HG03159 (cell line): ENCODE results near the gene SYTL2.
"Not testable (repeated sequence)": the region's sequence is repeated elsewhere in the genome, so short reads cannot be mapped to it uniquely, and the experiment has no call there.

Experiments used
- ATAC-seq: cut with Tn5 transposase; IDR thresholded peaks from one replicate; pipeline ENCODE4 v1.9.1; 2021; ENCODE audit warnings: mild to moderate bottlenecking, moderate library complexity; ENCODE audit not compliant: unreplicated experiment

The SYTL2 gene, protein sequence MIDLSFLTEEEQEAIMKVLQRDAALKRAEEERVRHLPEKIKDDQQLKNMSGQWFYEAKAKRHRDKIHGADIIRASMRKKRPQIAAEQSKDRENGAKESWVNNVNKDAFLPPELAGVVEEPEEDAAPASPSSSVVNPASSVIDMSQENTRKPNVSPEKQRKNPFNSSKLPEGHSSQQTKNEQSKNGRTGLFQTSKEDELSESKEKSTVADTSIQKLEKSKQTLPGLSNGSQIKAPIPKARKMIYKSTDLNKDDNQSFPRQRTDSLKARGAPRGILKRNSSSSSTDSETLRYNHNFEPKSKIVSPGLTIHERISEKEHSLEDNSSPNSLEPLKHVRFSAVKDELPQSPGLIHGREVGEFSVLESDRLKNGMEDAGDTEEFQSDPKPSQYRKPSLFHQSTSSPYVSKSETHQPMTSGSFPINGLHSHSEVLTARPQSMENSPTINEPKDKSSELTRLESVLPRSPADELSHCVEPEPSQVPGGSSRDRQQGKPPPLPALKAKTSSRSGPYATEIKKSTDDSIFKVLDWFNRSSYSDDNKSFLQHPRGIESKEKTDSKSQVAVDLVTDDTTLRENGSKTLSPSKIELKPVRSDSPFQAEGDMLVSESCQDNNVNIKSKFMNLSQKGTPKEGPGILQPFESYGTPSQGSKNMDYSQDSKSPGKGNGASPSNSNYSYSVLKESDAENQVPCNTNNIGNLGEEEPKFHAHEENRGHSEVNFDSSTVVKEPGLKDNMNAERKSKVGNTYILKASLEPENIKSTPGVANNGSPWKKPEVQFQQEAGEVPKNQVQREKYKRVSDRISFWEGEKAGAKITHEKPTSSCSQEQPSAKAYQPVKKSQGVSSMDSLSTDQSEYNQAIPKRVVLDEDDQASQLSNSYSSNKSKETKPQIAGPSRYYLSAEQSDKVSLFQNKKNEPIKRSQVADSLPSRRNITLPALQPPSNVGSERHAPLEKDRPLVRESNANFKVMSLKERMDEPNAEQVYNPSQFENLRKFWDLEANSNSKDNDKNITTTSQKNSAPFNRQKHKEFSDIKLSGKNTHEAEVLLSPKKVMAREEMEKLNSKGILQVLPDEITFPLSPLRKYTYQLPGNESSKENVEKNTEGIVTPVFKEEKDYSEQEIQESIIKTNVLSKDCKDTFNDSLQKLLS (N-terminal part only)

DNA sequence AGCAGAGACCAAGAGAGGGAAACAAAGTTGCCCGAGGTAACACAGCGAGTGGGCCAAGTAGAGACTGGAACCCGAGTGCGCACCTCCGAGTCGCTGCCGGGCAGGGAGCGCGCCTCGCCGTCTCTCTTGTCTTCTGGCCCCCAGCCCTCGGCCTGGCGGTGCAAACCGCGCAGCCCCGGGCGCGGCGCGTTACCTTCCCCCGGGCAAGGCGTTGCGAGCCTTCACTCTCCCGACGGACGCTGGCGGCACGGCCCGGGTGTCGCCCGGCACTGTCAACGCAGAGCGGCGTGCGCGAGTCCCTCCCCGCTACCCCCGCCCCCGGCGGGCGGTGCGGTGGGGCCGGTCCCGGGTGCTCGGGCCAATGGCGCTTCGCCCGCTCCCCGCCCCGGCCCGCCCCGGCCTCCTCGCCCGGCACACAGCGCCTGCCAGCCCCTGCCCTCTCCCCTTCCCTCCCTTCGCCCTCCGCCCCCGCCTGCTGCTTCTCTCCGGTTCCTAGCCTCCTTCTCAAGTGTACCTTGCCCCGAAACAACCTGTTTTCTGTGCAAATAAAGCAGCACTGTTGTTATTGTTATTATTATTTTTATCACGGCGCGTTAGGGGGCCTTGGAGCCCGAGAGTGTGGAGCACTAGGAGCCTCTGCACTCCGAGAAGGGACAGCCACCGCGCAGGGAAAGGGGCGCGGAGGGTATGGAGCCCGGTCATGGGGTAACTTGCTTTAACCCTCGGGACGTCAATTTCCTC, at the start of gene SYTL2:
SYTL2 (minus strand) TSS at position 271 of the 741 bp plus-strand sequence. CDS start 53,416 bp downstream, outside the sequence.
- ATAC-seq = peak; percentile 85

DNA sequence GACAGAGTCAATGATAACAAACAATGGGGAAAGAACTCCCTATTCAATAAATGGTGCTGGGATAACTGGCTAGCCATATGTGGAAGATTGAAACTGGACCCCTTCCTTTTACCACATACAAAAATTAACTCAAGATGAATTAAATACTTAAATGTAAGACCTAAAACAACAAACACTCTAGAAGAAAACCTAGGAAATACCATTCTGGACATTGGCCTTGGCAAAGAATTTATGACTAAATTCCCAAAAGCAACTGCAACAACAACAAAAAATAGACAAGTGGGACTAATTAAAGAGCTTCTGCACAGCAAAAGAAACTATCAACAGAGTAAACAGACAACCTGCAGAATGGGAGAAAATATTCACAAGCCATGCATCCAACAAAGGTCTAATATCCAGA, 48.6 kb upstream of the SYTL2 start:
- ATAC-seq = not testable (repeated sequence)

DNA sequence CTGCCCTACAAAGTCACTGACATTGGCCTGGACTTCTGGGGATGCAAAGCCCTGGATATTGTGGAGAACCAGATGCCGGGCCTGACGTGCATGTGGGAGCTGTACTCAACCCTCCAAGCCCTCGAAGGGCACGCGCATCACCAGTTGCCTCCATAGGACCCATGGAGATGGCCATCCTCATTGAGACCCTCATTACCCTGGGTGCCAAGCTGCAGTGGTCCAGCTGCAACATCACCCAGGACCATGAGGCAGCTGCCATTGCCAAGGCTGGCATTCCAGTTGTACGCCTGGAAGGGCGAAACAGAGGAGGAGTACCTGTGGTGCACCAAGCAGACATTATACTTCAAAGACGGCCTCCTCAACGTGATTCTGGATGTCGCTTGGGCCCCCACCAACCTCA, 46.2 kb upstream of the SYTL2 start:
- ATAC-seq = no peak

DNA sequence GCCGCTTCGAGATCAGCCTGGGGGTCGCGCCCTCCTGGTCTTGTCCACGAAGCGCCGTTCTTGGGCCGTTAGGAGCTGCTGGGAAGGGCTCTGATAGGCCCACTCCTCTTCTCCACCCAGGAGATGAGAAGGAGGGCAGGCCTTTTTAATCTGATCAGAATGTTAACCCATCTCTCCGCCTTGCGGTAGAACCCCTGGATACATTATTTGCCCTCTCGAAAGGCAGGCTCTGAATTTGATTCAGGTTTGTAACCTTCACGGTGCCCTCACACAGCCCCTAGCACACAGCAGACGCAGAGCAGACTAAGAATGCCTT, 44.4 kb upstream of the SYTL2 start, which contains the start of gene CCDC83:
CCDC83 (plus strand) TSS at position 43 of the 316 bp plus-strand sequence. CDS start 9,741 bp downstream, outside the sequence.
- no peak for ATAC-seq

DNA sequence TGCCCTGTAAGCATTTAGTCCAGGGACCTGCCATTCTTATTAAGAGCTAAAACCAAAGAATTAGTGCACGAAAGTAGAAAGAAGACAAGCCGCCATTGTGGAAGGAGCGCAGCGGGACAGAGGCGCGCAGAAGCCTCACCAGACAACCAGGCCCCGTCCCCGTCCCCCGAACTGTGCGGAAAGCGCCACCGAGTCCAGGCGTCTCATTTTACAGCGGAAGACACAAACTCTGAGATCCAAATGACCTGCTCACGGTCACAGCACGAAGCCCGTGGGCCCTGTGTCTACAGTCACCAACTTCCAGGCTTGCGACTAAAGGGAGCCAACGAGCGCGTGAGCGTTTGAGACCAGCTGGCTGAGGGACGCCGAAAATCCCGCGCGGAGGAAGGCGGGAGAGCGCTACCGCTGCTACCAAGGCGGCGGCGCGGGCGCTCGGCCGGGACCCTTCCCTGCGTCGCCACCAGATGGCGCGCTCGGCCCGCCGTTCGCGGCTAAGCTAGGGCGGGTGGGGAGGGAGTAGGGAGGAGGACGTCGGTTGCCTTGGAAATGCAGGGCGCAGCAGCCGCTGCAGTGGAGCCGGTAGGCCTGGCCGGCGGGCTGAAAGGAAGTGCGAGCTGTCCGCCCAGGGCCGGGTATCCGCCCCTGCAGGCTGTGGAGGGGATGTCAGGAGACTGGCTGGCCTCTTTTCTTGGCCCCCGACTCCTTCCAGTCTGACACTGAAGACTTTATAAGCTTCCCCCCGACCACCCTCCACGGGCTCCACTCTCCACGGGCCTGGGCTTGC, 43.8 kb upstream of the SYTL2 start:
- peak; percentile 100 for ATAC-seq

DNA sequence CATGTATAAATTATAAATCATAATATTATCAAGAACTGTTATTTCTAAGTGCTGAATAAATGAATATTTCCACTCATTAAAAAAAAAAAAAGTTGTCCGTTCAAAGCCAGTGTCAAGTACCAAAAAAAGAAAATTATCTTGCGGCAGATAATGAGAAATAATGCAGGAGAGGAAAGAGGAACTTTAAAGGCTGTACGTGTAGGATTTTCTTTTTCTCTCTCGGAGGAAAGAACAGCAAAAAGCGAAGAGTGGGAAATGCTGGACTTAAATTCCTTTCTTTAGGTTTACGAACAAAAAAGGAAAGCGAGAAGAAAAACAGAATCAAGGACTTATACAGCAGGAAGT, 43.2 kb upstream of the SYTL2 start:
- ATAC-seq = no peak

DNA sequence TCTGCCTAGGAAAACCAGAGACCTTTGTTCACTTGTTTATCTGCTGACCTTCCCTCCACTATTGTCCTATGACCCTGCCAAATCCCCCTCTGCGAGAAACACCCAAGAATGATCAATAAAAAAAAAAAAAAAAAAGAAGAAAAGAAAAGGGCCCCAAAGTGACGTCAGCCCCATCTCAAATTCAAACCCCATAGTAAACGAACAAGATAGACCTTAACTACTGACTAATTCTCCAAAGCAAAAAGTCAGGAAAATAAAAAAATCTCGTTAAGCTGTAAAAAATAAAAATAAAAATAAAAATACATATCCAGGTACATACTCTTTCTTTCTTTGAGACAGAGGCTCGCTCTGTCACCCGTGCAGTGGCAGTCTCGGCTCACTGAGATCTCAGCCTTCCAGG, 42.6 kb upstream of the SYTL2 start:
- not testable (repeated sequence) for ATAC-seq

DNA sequence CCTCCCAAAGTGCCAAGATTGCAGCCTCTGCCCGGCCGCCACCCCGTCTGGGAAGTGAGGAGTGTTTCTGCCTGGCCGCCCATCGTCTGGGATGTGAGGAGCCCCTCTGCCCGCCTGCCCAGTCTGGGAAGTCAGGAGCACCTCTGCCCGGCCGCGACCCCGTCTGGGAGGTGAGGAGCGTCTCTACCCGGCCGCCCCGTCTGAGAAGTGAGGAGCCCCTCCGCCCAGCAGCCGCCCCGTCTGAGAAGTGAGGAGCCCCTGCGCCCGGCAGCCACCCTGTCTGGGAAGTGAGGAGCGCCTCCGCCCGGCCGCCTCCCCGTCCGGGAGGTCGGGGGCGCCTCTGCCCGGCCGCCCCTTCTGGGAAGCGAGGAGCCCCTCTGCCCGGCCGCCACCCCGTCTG, 41.8 kb upstream of the SYTL2 start:
- ATAC-seq = not testable (repeated sequence)

DNA sequence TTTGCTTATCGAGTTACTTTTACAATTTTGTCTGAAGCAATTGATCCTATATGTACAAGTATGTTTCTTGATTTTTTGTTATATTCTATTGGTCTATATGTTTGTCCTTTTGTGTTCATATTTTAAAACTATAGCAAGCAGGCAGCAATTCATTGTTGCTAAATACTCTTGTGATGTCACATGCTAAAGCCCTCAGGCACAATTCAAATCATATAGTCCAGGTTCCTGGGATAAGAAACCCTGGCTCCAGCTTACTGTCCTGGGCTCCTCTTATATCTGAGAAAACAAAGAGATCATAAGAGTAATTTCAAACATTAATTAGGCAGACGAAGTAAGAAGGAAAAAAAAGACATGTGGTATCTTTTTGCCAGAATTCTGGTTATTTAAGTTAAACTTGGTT, 37.6 kb upstream of the SYTL2 start:
- no peak for ATAC-seq

DNA sequence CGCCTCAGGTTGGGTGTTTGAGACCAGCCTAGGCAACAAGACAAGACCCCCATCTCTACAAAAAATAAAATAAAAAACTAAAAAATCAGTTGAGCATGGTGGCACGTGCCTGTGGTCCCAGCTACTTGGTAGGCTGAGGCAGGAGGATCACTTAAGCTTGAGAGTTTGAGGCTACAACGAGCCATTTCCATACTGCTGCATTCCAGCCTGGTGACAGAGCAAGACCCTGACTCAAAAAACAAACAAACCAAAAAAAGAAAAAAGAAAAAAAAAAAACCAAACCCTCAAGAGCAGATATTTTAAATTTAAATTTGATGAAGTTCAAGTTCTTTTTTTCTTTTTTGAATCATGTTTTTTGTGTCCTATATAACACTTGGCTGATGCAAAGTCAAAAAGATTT, 37.1 kb upstream of the SYTL2 start:
- no peak for ATAC-seq

DNA sequence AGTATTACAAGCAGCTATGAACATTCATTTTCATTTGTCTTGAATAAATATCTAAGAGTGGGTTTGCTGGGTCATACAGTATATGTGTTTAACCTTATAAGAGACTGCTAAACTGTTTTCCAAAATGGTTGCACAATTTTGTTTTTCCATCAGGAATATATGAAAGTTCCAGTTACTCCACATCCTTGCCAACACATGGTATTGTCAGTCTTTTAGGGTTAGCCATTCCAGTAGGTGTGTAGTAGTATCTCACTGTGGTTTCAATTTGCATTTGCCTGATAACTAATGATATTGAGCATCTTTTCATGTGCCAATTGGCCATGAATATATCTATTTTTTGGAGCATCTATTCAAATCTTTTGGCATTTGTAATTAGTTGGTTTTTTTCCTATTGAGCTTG, 36.5 kb upstream of the SYTL2 start:
- no peak for ATAC-seq

DNA sequence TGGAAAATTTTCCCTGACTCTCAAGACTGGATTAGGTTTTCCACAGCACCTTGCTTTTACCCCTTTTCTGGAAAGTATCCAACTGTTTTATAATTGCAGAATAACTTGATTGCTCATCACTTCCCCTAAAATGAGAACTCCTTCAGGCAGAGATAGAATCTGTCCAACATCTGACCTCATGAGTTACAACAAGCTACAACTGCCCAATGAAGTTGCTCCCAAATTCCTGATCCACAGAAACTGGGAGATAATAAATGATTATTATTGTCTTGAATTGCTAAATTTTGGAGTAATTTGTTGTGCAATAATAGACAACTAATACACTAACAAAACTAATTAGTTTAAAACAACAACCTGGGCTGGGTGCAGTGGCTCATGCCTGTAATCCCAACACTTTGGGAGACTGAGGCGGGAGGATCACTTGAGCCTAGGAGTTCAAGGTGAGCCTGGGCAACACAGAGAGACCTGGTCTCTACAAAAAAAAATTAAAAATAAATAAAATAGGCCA, 34.2 kb upstream of the SYTL2 start:
- ATAC-seq = no peak

DNA sequence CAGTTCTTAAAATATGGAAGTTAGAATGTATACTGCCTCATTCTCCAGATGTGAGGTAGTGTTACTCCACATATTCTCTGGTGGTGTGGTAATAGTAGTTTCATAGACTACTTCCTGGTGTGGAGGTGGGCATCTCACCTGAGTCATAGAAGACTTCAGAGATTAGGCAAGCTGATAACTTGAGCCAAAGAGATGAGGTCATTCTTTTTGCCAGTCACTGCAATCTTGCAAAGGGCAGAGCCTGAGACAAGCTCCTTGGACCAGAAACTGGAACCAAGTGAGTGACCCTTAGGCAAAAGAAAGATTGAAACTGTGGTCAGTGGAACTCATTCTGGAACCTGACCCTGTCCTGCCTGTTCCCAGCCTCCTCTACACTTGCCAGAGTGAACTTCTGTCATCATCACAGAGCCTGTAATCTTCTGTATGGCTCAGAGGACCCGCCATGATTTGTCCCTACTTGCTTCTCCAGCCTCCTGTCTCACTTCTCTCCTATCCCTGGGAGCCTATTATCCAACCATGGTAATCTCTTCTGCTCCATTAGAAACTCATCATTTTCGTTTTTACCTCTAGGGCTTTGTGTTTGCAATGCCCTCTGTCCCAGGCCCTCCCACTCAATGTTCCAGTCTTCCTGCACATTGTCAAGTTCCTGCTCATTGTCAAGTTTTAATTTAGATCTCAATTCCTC, 33.6 kb upstream of the SYTL2 start:
- peak; percentile 53 for ATAC-seq

DNA sequence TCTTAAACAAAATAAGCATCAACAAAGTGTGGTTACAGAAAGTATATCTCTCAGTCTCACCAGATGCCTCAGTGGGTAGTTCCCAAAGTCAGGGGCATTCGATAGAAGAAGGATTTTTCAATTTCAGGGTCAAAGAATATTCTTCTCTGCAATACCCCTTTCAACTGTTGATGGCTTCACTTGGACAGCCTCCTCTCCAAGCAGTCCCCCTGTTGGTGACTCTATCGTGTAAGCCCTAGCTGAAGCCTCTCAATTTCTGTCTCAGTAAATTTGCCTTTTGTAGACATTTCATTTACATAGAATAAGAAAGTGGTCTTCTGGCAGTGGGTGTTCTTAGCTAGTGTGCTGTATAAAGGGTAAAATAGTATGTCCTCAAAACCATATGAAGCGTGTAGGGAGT, 33.0 kb upstream of the SYTL2 start:
- ATAC-seq = no peak

DNA sequence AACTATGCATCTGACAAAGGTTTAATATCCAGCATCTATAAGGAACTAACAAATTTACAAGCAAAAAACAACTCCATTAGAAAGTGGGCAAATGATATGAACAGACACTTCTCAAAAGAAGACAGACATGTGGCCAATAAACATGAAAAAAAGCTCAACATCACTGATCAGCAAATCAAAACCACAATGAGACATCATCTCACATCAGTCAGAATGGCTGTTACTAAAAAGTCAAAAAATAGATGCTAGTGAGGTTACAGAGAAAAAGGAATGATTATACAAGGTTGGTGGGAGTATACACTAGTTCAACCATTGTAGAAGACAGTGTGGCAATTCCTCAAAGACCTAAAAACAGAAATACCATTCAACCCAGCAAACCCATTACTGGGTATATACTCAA, 30.0 kb upstream of the SYTL2 start:
- ATAC-seq = not testable (repeated sequence)

DNA sequence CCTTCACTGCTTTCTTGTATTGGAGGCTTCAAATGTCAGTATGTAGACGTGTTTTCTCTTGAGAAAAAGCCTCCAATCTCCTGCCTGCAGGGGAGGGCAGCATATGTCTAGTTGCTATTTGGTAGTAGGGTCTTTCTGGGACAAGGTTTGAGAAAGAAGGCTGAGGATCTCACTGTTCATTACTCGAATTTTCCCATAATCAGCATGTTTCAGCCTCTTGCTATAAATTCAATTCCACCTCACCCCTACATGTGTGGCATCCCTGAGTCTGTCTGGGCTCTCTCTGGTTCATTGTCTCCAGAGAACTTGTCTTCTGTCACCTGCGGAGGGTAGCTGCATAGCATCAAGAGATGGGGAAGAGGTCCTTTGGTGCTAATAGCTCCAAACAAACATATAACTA, 24.8 kb upstream of the SYTL2 start:
- ATAC-seq = no peak

DNA sequence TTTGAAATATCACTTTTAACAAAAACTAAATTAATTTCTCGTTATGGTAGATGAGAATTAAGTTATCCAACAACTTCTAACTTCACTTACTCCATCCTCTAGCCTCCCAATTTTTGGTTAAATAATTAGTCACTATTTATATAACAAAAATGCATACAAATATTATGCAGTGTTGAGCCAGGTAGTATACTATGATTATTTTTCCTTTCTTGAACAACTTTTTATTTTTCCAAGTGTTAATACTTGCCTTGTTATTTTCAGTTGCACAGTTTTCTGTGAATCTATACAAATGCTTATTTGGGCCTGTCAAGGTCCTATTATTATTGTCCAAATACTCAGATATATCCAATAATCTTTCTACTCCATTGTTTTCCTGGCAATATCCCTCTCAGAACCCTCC, 24.3 kb upstream of the SYTL2 start:
- ATAC-seq = no peak

DNA sequence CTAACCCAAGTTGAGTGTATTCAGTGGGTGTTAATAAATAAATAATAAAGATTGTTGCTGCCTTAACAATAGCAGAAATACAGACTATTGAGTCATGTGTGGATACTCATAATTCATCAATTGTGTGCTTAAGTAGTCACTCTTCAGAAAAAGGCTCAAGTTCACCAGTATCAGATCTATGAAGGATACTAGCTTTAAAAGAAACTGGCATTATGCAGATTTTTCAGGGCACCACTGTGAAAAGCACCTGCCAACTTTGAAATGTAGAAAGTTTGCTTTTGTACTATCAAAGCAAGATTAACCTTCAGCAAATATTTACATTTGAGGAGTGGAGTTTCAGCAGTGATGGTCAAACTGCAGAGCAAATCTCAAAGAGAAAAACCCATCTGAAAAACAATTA, 20.1 kb upstream of the SYTL2 start:
- no peak for ATAC-seq

DNA sequence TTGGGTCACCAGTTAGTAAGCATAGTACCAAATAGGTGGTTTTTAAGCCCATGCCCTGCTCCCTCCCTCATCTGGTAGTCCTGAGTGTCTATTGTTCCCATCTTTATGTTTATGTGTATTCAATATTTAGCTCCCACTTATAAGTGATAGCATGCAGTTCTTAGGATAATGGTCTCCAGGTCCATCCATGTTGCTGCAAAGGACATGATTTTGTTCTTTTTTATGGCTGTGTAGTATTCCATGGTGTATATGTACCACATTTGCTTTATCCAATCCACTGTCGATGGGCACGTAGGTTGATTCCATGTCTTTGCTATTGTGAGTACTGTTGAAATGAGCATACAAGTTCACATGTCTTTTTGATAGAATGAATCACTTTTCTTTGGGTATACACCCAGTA, 18.2 kb upstream of the SYTL2 start:
- ATAC-seq = no peak
